PFSK-1 (cell line): ENCODE results near the gene MYO16.

Experiments used
- FOXP2 ChIP-seq: optimal IDR thresholded peaks from 2 replicates; pipeline ENCODE3; 2011; ENCODE audit warnings: borderline replicate concordance, control low read depth, inconsistent platforms; ENCODE audit not compliant: insufficient read depth; ENCODE audit errors: extremely low read length, extremely low read depth
- POLR2AphosphoS5 ChIP-seq: IDR thresholded peaks from 2 replicates; pipeline ENCODE4 v1.6.1; 2012; ENCODE audit warnings: low read depth, mild to moderate bottlenecking, control low read depth, low read length, moderate library complexity
- REST ChIP-seq, 2 experiments: IDR thresholded peaks; 2 replicates each; pipeline versions ENCODE4 v1.6.1 to v1.8.0; 2011 to 2012; ENCODE audit warnings: low read depth in 2 of 2, low read length in 2 of 2, control low read depth in 1 of 2, inconsistent platforms in 1 of 2, mild to moderate bottlenecking in 1 of 2, moderate library complexity in 1 of 2; ENCODE audit not compliant: insufficient read depth in 1 of 2
- SIN3A ChIP-seq: IDR thresholded peaks from 2 replicates; pipeline ENCODE4 v1.6.1; 2012; ENCODE audit warnings: mild to moderate bottlenecking, low read length, moderate library complexity, borderline replicate concordance; ENCODE audit not compliant: insufficient read depth
- TAF1 ChIP-seq: IDR thresholded peaks from 2 replicates; pipeline ENCODE4 v1.6.1; 2012; ENCODE audit warnings: low read length, control low read depth, borderline replicate concordance; ENCODE audit not compliant: insufficient read depth

MYO16 gene

DNA sequence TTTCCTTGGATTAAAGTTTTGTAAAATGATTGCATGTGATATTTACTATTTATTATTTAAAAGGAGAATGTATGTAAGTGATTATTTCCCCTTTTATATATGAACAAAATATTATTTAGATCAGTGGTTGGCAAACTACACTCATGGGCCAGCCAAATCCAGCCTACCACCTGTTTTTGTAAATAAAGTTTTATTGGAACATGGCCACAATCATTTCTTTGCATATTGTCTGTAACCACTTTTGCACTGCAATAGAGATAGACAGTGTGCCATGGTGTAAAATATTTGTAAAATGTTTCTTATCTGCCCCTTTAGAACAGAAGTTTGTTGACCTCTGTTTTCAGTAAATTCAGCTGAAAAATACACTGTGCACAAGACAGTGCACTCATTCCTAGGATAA, 426.4 kb downstream of the MYO16 start:
- TF ChIP-seq TAF1 (no peak), REST (IDR thresholded peaks at IDR 0.05; ENCODE audit: insufficient read depth in 1 of 2, low read depth in 2 of 2, low read length in 2 of 2) (no peak), FOXP2 (no peak), POLR2AphosphoS5 (no peak), SIN3A (no peak)

DNA sequence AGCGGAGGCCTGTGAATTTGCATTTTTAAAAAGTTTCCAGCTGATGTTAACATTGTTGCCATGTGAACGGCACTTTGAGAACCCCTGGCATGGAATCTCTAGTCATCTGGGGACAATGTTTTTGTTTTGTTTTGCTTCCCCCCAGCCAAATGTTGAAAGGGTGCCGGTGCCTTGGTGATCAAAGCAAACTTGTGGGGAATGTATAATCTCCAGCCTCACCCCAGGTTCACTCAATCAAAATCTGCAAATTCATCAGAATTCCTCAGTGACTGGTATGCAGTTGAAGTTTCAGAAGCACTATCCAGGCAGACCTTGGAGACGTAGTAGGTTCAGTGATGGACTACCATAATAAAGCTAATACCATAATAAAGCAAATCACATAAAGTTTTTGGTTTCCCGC, 428.7 kb downstream of the MYO16 start:
- no peak for TF ChIP-seq POLR2AphosphoS5
- TF ChIP-seq TAF1: no peak
- no peak for TF ChIP-seq FOXP2
- TF ChIP-seq REST (IDR thresholded peaks at IDR 0.05; ENCODE audit: insufficient read depth in 1 of 2, low read depth in 2 of 2, low read length in 2 of 2): no peak
- TF ChIP-seq SIN3A: no peak

- no peak for TF ChIP-seq TAF1
- no peak for TF ChIP-seq SIN3A
- TF ChIP-seq REST (IDR thresholded peaks at IDR 0.05; ENCODE audit: insufficient read depth in 1 of 2, low read depth in 2 of 2, low read length in 2 of 2): no peak
- no peak for TF ChIP-seq POLR2AphosphoS5
- no peak for TF ChIP-seq FOXP2
Measured at GRCh38 chr13:109072505-109072904, 443.1 kb downstream of the MYO16 start.

DNA sequence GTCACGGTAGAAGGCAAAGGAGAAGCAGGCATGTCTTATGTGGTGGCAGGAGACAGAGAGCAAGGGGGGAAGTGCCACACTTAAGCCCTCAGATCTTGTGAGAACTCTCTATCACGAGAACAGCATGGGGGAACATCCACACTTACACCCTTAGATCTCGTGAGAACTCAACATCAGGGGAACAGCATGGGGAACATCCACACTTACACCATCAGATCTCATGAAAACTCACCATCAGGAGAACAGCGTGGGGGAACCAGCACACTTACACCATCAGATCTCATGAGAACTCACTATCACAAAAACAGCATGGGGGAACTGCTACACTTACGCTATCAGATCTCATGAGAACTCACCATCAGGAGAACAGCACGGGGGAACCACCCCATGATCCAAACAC, 445.0 kb downstream of the MYO16 start:
- TF ChIP-seq POLR2AphosphoS5 (no peak), SIN3A (no peak), FOXP2 (no peak), TAF1 (no peak), REST (IDR thresholded peaks at IDR 0.05; ENCODE audit: insufficient read depth in 1 of 2, low read depth in 2 of 2, low read length in 2 of 2) (no peak)

DNA sequence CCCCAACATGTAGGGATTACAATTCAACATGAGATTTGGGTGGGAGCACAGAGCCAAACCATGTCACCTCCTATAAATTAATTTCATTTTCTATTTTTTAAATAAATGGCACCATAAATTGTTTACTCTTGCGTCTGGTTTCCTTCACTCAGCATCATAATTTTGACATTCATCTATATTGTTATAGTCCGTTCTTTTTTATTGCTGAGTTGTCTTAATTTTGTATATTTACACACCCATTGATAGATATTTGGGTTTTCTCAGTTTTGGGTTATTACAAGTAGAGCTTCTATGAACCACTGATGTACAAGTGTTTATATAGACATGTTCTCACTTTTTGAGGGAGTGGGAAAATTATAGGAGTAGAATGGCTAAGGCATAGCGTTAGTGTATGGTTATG, 445.4 kb downstream of the MYO16 start:
- TF ChIP-seq POLR2AphosphoS5 (no peak), REST (IDR thresholded peaks at IDR 0.05; ENCODE audit: insufficient read depth in 1 of 2, low read depth in 2 of 2, low read length in 2 of 2) (no peak), FOXP2 (no peak), TAF1 (no peak), SIN3A (no peak)
